ENCODE data around the gene OR52E1.

- TF ChIP-seq EZH2phosphoT487 (conservative IDR thresholded peaks at IDR 0.05; ENCODE audit: low read length) (no peak), CTCF (IDR thresholded peaks at IDR 0.05; ENCODE audit: insufficient read depth, low read length, poor library complexity, severe bottlenecking) (no peak)
Observed at GRCh38 chr11:5081405-5081804, 12.0 kb downstream of the OR52E1 start.
